H1 (cell line): Measurements from ENCODE around the gene MAP4K5.

Experiments used
- CBX8 ChIP-seq: fragments of 300-800, 300-1000 bp; sonication (generic); IDR thresholded peaks from 2 replicates; pipeline ENCODE4 v1.7.1; 2016; ENCODE audit warnings: low read depth, low read length, borderline replicate concordance
- CTCF ChIP-seq, 3 experiments: IDR thresholded peaks; 1 replicate in 2 of 3; 2 replicates in 1 of 3; pipeline versions ENCODE4 v1.5.1 to v1.6.1; 2011; ENCODE audit warnings: low read length in 3 of 3, mild to moderate bottlenecking in 3 of 3, inconsistent platforms in 2 of 3, low read depth in 1 of 3, moderate library complexity in 1 of 3; ENCODE audit not compliant: insufficient read depth in 1 of 3; ENCODE audit errors: control extremely low read depth in 1 of 3
- EZH2 ChIP-seq: fragments of 200-600 bp; sonication (generic); IDR thresholded peaks from 2 replicates; pipeline ENCODE4 v1.7.1; 2012; ENCODE audit warnings: low read depth, mild to moderate bottlenecking, moderate library complexity, low read length, inconsistent platforms; ENCODE audit not compliant: severe bottlenecking
- GABPA ChIP-seq: IDR thresholded peaks from 2 replicates; pipeline ENCODE4 v1.6.1; 2011; ENCODE audit warnings: mild to moderate bottlenecking, low read length, moderate library complexity, borderline replicate concordance; ENCODE audit not compliant: insufficient read depth
- HDAC6 ChIP-seq: IDR thresholded peaks from one replicate; pipeline ENCODE4 v1.7.1; 2012; ENCODE audit warnings: low read depth, mild to moderate bottlenecking, inconsistent platforms, low read length, moderate library complexity
- POU5F1 ChIP-seq: IDR thresholded peaks from 2 replicates; pipeline ENCODE4 v1.6.1; 2011; ENCODE audit warnings: low read depth, mild to moderate bottlenecking, low read length, moderate library complexity
- YY1 ChIP-seq: IDR thresholded peaks from 2 replicates; pipeline ENCODE4 v1.6.1; 2011; ENCODE audit warnings: low read depth, mild to moderate bottlenecking, low read length
- ZNF274 ChIP-seq: IDR thresholded peaks from 2 replicates; pipeline ENCODE4 v1.7.0; 2012; ENCODE audit warnings: low read length, borderline replicate concordance; ENCODE audit errors: extremely low read depth

GRCh38 chr14:50375760-50376159, 156.6 kb downstream of the MAP4K5 start:
- no peak for TF ChIP-seq CTCF (IDR thresholded peaks at IDR 0.05; ENCODE audit: control extremely low read depth in 1 of 3, insufficient read depth in 1 of 3, low read depth in 1 of 3, low read length in 3 of 3)
- TF ChIP-seq POU5F1: no peak
- TF ChIP-seq ZNF274: no peak
- TF ChIP-seq EZH2: no peak
- TF ChIP-seq CBX8: no peak
- TF ChIP-seq GABPA: no peak
- TF ChIP-seq YY1: no peak
- TF ChIP-seq HDAC6: no peak
